ENCODE measurements around the gene ARHGAP42. TPM values are rescaled to one million over a fixed set of nuclear protein-coding genes. Genes with fewer than 3 reads are reported as not detected.

Gene ARHGAP42
- total RNA-seq, 2 donors from 2014 or later, result 5.6 to 13.8 TPM

DNA sequence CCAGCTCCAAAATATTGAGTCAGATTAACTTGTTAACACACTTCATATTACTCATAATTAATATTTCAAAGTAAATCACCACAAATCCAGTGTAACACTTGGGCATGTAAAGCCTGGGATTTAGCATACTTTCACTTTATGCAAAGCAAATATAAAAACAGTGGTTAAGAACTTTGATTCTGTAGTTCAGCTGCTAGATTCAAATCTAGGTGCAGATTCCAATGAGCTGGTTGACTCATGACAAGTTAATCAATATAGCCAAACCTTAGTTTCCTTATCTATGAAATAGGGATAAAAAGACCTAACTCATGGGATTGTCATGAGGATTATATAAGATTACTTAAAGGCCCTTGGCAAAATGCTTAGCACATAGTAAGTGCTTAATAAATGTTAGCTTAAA lies 45.9 kb downstream of the ARHGAP42 start:
- H3K36me3 ChIP-seq, result no peaks in the 10 kb centered on the region
- H3K9me3 ChIP-seq, result no peaks in the 10 kb centered on the region
- DNase-seq (ENCODE audit: low spot score), result no peak
- H3K27ac ChIP-seq, result no peak overlapping the region
- no peak for ATAC-seq (ENCODE audit: insufficient number of reproducible peaks, low FRiP score, low read depth)
- H3K4me1 ChIP-seq (ENCODE audit: control insufficient read depth in 1 of 2, low read depth in 2 of 2), result peaks cover 0 to 10% of the 10 kb centered on the region in 2 donors
- no peak overlapping the region for H3K4me3 ChIP-seq
- TF ChIP-seq, protein P1, sequence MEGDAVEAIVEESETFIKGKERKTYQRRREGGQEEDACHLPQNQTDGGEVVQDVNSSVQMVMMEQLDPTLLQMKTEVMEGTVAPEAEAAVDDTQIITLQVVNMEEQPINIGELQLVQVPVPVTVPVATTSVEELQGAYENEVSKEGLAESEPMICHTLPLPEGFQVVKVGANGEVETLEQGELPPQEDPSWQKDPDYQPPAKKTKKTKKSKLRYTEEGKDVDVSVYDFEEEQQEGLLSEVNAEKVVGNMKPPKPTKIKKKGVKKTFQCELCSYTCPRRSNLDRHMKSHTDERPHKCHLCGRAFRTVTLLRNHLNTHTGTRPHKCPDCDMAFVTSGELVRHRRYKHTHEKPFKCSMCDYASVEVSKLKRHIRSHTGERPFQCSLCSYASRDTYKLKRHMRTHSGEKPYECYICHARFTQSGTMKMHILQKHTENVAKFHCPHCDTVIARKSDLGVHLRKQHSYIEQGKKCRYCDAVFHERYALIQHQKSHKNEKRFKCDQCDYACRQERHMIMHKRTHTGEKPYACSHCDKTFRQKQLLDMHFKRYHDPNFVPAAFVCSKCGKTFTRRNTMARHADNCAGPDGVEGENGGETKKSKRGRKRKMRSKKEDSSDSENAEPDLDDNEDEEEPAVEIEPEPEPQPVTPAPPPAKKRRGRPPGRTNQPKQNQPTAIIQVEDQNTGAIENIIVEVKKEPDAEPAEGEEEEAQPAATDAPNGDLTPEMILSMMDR (IDR thresholded peaks at IDR 0.05), result no peak
- H3K27me3 ChIP-seq (replicated peaks; ENCODE audit: insufficient read depth), result no peaks in the 10 kb centered on the region

DNA sequence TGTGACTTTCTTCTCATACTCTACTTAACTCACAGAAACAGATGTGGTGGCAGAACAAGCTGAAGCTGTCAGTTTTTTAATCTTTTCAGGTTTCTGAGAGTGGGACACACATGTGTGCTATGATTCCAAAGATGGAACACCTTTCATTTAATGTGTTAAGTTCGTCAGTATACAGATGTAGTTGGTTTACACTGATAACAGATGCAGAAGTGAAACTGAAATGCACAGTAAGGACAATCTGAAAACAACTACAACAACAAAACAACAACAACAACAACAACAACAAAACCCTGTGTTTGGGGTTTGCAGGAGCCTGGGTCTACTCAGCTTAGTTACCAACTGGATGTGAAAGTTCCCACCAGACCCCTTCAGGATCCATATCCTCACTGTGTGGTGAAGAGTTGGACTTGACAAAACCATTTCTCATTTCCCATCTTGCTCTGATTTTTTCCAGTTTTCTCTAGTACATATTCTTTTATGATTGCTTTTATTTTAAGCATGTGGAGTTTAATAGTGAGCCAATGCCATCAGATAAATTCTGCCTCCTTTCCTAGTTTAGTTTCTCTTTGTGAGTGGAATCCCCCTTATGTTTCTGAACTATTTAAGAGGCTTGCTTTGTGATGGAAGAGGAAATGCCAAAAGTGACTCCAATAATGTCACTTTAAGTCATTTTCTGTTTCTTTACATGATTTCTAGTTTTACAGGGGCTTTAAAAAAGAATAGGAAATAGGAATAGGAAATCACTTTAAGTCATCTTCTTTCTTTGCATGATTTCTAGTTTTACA lies 47.8 kb downstream of the ARHGAP42 start:
- no peaks in the 10 kb centered on the region for H3K9me3 ChIP-seq
- TF ChIP-seq, protein P1 (IDR thresholded peaks at IDR 0.05), result no peak
- ATAC-seq (ENCODE audit: insufficient number of reproducible peaks, low FRiP score, low read depth) (no peak), DNase-seq (ENCODE audit: low spot score) (no peak)
- H3K4me1 ChIP-seq (ENCODE audit: control insufficient read depth in 1 of 2, low read depth in 2 of 2), result peaks cover 6 to 29% of the 10 kb centered on the region in 2 donors
- H3K27ac ChIP-seq, result no peak overlapping the region
- H3K4me3 ChIP-seq, result no peak overlapping the region
- H3K27me3 ChIP-seq (replicated peaks; ENCODE audit: insufficient read depth), result no peaks in the 10 kb centered on the region
- H3K36me3 ChIP-seq, result no peaks in the 10 kb centered on the region

DNA sequence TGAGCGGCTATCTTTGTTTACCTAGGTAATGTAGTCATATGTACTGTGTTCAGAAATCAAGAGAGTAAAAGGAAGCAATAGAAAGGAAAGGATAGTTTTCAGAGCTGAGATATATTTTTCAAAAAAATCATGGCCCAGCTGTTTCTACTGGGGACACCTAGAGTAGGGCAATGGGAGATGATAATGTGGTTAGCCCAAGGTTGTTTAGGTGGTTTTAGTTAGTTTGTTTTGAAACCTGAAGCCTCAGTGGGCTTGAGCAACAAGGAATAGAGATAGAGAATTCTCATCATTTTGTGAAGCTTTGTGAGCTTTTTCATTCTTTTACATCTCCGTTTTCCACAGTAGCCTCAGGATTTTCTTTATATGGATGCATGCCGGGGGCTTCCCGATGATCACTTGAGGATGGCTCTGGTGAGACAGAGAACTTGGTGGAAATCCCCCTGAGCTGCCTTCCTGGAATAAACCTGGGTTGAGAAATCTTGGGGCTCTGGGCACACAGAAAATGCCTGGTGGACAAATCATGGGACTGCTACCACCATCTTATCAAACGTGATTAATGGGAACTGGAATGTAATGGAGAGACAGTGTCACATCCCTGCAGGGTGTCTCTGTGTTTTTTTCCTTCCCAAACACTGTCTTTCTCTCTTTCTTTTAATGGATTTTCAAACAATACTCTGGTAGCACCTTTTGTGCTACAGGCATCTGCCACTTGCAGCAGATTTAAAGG lies 49.0 kb downstream of the ARHGAP42 start:
- no peak overlapping the region for H3K4me3 ChIP-seq
- TF ChIP-seq, protein P1 (IDR thresholded peaks at IDR 0.05), result no peak
- H3K9me3 ChIP-seq, result no peaks in the 10 kb centered on the region
- no peaks in the 10 kb centered on the region for H3K27me3 ChIP-seq (replicated peaks; ENCODE audit: insufficient read depth)
- peaks cover 15 to 40% of the 10 kb centered on the region in 2 donors for H3K4me1 ChIP-seq (ENCODE audit: control insufficient read depth in 1 of 2, low read depth in 2 of 2)
- DNase-seq (ENCODE audit: low spot score), result no peak
- no peaks in the 10 kb centered on the region for H3K36me3 ChIP-seq
- ATAC-seq (ENCODE audit: insufficient number of reproducible peaks, low FRiP score, low read depth), result no peak
- H3K27ac ChIP-seq, result no peak overlapping the region

DNA sequence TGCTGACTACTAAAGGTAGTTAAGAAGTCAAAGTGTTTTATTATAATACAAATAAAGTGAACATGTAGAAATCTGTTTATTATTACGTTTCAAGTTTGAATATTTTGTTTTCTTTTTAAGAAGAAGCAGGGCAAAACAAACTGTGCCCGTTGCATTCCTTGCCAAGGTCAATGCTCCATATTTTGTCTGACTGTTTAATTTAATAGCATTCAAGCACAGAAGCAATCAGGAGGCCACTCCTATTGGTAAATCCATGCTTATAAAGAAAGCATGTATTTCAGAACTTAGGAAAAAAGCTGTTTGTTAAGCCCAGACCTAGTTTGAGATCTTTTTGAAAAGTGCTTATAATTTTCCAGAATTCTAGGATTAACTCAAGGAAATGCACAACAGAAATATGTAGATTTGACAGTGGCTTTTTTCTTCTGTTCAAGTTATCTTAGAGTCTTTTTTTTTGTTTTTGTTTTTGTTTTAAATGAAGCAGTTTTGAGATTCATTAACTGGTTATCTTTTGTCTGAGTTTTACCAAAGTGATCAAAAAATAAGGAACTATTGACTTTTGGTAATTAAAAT lies 51.7 kb downstream of the ARHGAP42 start:
- H3K4me3 ChIP-seq, result no peak overlapping the region
- no peaks in the 10 kb centered on the region for H3K36me3 ChIP-seq
- TF ChIP-seq, protein P1 (IDR thresholded peaks at IDR 0.05), result no peak
- H3K27me3 ChIP-seq (replicated peaks; ENCODE audit: insufficient read depth), result no peaks in the 10 kb centered on the region
- H3K4me1 ChIP-seq (ENCODE audit: control insufficient read depth in 1 of 2, low read depth in 2 of 2), result peaks cover 15 to 36% of the 10 kb centered on the region in 2 donors
- H3K9me3 ChIP-seq, result no peaks in the 10 kb centered on the region
- no peak overlapping the region for H3K27ac ChIP-seq
- no peak for DNase-seq (ENCODE audit: low spot score)
- ATAC-seq (ENCODE audit: insufficient number of reproducible peaks, low FRiP score, low read depth), result no peak

DNA sequence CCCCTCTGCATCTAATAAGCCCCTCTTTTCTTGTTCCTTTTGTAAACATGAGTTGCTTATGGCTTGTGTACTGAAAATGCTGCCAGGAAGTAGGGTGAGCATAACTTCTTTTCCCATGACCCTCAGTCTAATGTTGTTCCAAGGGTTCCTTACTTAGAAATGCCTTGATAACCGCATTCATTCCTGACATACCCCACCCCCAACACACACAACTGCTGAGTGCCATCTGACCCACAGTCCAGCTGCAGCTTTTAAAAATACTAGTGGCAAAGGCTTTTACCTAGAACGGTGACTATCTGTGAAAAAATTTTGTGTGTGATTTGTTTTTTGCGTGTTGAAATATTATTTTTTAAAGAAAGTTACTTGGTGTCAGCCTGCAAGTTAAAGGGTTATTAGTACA lies 52.6 kb downstream of the ARHGAP42 start:
- H3K27me3 ChIP-seq (replicated peaks; ENCODE audit: insufficient read depth), result no peaks in the 10 kb centered on the region

More for the DNA sequence above, 52.6 kb downstream of the ARHGAP42 start:
- no peaks in the 10 kb centered on the region for H3K9me3 ChIP-seq
- no peak overlapping the region for H3K4me3 ChIP-seq
- no peaks in the 10 kb centered on the region for H3K36me3 ChIP-seq
- H3K27ac ChIP-seq, result peak overlapping the region in 1 of 2 donors; percentile 11
- ATAC-seq (ENCODE audit: insufficient number of reproducible peaks, low FRiP score, low read depth), result no peak
- DNase-seq (ENCODE audit: low spot score), result no peak
- H3K4me1 ChIP-seq (ENCODE audit: control insufficient read depth in 1 of 2, low read depth in 2 of 2), result peaks cover 15 to 36% of the 10 kb centered on the region in 2 donors
- TF ChIP-seq, protein P1 (IDR thresholded peaks at IDR 0.05), result no peak
